Central memory CD8-positive, alpha-beta T cell (primary cell): ENCODE measurements around the gene RHOA.
"Not testable (repeated sequence)": the region's sequence is repeated elsewhere in the genome, so short reads cannot be mapped to it uniquely, and the experiment has no call there.

Source experiments
- ATAC-seq: fragments of 150-1000 bp; cut with Tn5 transposase; replicated peaks from 2 replicates; pipeline ENCODE4 v1.10.0; 2022; ENCODE audit warnings: mild to moderate bottlenecking, moderate FRiP score, moderate number of reproducible peaks; ENCODE audit not compliant: poor library complexity, severe bottlenecking; ENCODE audit errors: extremely low read depth
- DNase-seq, 2 donors: peaks; one replicate each; pipeline ENCODE4 v3.0.0; 2021; ENCODE audit warnings: low spot score in 2 of 2
- H3K27ac Mint-ChIP-seq: one replicate; pipeline ENCODE4 v1.8.0; 2022; ENCODE audit warnings: low read depth, mild to moderate bottlenecking, moderate library complexity, mixed read lengths
- H3K27me3 Mint-ChIP-seq: one replicate; pipeline ENCODE4 v1.8.0; 2022; ENCODE audit warnings: mixed read lengths
- H3K36me3 Mint-ChIP-seq: one replicate; pipeline ENCODE4 v1.8.0; 2022; ENCODE audit warnings: mild to moderate bottlenecking, moderate library complexity, mixed read lengths; ENCODE audit not compliant: insufficient read depth
- H3K4me1 Mint-ChIP-seq: one replicate; pipeline ENCODE4 v1.8.0; 2022; ENCODE audit warnings: mixed read lengths
- H3K4me3 Mint-ChIP-seq: one replicate; pipeline ENCODE4 v1.8.0; 2022; ENCODE audit warnings: mild to moderate bottlenecking, moderate library complexity, mixed read lengths
- H3K9me3 Mint-ChIP-seq: one replicate; pipeline ENCODE4 v1.8.0; 2022; ENCODE audit warnings: mixed read lengths

The RHOA gene

DNA sequence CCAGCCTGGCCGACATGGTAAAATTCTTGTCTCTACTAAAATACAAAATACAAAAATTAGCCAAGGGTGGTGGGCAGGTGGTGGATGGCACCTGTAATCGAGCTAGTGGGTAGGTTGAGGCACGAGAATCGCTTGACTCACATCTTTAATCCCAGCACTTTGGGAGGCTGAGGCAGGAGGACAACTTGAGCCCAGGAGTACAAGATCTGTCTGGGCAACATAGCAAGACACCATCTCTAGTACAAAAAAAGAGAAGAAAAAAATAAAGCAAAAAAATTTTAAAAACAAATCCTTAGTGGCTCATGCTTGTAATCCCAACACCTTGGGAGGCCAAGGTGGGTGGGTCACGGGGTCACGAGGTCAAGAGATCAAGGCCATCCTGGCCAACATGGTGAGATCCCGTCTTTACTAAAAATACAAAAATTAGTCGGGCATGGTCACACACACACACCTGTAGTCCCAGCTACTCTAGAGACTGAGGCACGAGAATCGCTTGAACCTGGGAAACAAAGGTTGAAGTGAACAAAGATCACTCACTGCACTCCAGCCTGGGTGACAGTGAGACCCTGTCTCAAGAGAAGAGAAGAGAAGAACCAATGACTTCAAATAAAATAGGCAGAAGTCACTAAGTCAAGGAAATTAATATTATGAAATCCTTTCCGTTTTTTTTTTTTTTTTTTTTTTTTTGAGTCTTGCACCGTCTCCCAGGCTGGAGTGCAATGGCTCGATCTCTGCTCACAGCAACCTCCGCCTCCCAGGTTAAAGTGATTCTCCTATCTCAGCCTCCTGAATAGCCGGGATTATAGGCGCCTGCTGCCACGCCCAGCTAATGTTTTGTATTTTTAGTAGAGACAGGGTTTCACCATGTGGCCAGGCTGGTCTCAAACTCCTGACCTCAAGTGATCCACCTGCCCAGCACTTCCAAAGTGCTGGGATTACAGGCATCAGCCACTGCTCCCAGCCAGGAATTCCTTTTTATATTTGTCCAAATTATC, 4.9 kb downstream of the RHOA start:
- Mint-ChIP-seq H3K9me3 (no peaks in the 10 kb centered on the region), H3K4me3 (peak overlapping the region; percentile 33), H3K4me1 (peaks cover 48% of the 10 kb centered on the region), H3K27ac (peak overlapping the region; percentile 50), H3K36me3 (peaks cover 18% of the 10 kb centered on the region), H3K27me3 (no peaks in the 10 kb centered on the region)
- ATAC-seq (no peak), DNase-seq (no peak)

GRCh38 chr3:49405570-49405969, 6.2 kb downstream of the RHOA start:
- ATAC-seq, H3K27me3 Mint-ChIP-seq, H3K4me3 Mint-ChIP-seq, DNase-seq, H3K27ac Mint-ChIP-seq, H3K9me3 Mint-ChIP-seq: not testable (repeated sequence)
- peaks cover 50% of the 10 kb centered on the region for H3K4me1 Mint-ChIP-seq
- peaks cover 19% of the 10 kb centered on the region for H3K36me3 Mint-ChIP-seq

- H3K4me1 Mint-ChIP-seq = peaks cover 50% of the 10 kb centered on the region
- peaks cover 27% of the 10 kb centered on the region for H3K36me3 Mint-ChIP-seq
- no peaks in the 10 kb centered on the region for H3K9me3 Mint-ChIP-seq
- H3K27ac Mint-ChIP-seq = no peak overlapping the region
- DNase-seq (no peak), ATAC-seq (no peak)
- no peaks in the 10 kb centered on the region for H3K27me3 Mint-ChIP-seq
- H3K4me3 Mint-ChIP-seq = peak overlapping the region; percentile 25
Observed at GRCh38 chr3:49403891-49404290, 7.9 kb downstream of the RHOA start.

DNA sequence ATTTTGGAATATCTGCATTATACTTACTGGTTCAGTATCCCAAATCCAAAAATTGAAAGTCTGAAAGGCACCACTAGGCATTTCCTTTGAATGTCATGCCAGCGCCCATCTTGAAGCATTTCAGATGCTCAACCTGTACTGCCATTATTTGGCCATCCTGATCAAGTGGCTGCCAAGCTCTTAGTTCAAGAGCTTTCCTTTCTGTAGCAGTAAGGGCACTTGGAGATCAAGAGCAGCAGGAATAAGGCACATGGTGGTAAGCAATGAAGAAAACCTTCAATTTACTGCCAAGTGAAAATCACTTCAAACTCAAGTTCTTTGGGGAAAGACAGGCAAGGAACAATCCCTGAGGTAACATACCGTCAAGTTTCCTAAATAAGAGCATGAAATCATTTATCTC, 10.0 kb downstream of the RHOA start:
- no peak for ATAC-seq

GRCh38 chr3:49399461-49399860, 12.3 kb downstream of the RHOA start:
- Mint-ChIP-seq H3K27me3 (no peaks in the 10 kb centered on the region), H3K27ac (peak overlapping the region; percentile 70), H3K4me3 (no peak overlapping the region)

More for the DNA sequence above, 10.0 kb downstream of the RHOA start:
- peaks cover 37% of the 10 kb centered on the region for H3K36me3 Mint-ChIP-seq
- no peaks in the 10 kb centered on the region for H3K9me3 Mint-ChIP-seq
- no peak overlapping the region for H3K27ac Mint-ChIP-seq
- H3K4me1 Mint-ChIP-seq = peaks cover 55% of the 10 kb centered on the region
- H3K4me3 Mint-ChIP-seq = no peak overlapping the region
- DNase-seq = no peak
- H3K27me3 Mint-ChIP-seq = no peaks in the 10 kb centered on the region

DNA sequence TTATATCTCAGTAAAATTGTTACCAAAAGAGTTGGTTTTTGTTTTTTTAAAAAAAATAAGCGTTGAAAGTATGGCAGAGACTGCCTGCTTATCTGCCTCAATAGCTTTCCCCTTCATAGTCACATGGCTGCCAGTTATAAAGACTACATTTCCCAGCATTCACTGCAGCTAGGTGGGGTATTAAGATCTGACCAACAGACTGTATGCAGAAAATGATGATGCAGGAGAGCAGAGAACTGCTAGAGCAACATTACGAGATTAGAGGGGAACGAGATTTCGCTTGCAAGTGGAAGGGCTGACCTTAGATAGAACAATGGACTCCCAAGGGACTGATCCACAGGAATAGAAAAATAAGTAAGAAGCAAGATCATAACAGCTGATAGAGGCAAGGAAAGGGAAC, 14.3 kb downstream of the RHOA start:
- ATAC-seq (no peak), DNase-seq (no peak)
- Mint-ChIP-seq H3K9me3 (no peaks in the 10 kb centered on the region), H3K27ac (no peak overlapping the region), H3K27me3 (no peaks in the 10 kb centered on the region), H3K4me1 (peaks cover 70% of the 10 kb centered on the region), H3K36me3 (peaks cover 42% of the 10 kb centered on the region), H3K4me3 (peak overlapping the region; percentile 3)

More at GRCh38 chr3:49399461-49399860, 12.3 kb downstream of the RHOA start:
- H3K9me3 Mint-ChIP-seq = no peaks in the 10 kb centered on the region
- DNase-seq (no peak), ATAC-seq (no peak)
- H3K36me3 Mint-ChIP-seq = peaks cover 45% of the 10 kb centered on the region
- H3K4me1 Mint-ChIP-seq = peaks cover 54% of the 10 kb centered on the region

DNA sequence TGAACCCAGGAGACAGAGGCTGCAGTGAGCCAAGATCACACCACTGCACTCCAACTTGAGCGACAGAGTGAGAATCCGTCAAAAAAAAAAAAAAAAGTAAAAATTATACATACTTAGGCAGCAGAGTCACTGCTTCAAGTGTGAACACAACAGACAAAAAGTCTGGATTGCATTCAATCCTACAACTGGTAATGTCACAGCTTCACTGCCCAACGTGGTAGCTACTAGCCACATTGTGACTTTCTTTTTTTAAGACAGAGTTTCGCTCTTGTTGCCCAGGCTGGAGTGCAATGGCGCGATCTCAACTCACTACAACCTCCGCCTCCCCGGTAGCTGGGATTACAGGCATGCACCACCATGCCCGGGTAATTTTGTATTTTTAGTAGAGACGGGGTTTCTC, 20.5 kb downstream of the RHOA start:
- H3K36me3 Mint-ChIP-seq = peaks cover 19% of the 10 kb centered on the region
- DNase-seq, H3K27ac Mint-ChIP-seq, H3K27me3 Mint-ChIP-seq, H3K9me3 Mint-ChIP-seq, ATAC-seq, H3K4me3 Mint-ChIP-seq: not testable (repeated sequence)
- peaks cover 54% of the 10 kb centered on the region for H3K4me1 Mint-ChIP-seq

- peak overlapping the region; percentile 44 for H3K27ac Mint-ChIP-seq
- H3K4me1 Mint-ChIP-seq = peaks cover 49% of the 10 kb centered on the region
- no peak for ATAC-seq
- DNase-seq = no peak
- no peaks in the 10 kb centered on the region for H3K9me3 Mint-ChIP-seq
- no peaks in the 10 kb centered on the region for H3K27me3 Mint-ChIP-seq
- peaks cover 7% of the 10 kb centered on the region for H3K36me3 Mint-ChIP-seq
- no peak overlapping the region for H3K4me3 Mint-ChIP-seq
Observed at GRCh38 chr3:49389297-49389696, 22.5 kb downstream of the RHOA start.

GRCh38 chr3:49388289-49388820, 23.4 kb downstream of the RHOA start:
- DNase-seq (no peak), ATAC-seq (no peak)
- Mint-ChIP-seq H3K4me1 (peaks cover 52% of the 10 kb centered on the region), H3K36me3 (peaks cover 7% of the 10 kb centered on the region), H3K4me3 (no peak overlapping the region), H3K27ac (peak overlapping the region; percentile 44), H3K27me3 (no peaks in the 10 kb centered on the region), H3K9me3 (no peaks in the 10 kb centered on the region)

DNA sequence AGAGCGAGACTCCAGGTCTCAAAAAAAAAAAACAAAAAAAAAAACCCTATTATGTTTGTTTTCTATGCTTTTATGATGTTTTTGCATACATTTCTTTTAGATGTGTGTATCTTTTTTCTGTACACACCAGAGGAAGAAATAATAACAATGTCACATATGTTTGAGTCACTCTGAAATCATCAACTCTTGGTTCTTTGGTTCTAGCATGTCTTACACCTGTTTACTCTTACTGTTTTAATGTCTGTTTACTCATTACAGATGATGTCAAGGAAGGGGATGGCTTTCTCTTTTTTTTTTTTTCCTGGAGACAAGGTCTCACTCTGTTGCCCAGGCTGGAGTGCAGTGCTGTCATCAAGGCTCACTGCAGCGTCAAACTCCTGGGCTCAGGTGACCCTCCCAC, 24.1 kb downstream of the RHOA start:
- no peak overlapping the region for H3K27ac Mint-ChIP-seq
- ATAC-seq (no peak), DNase-seq (no peak)
- H3K9me3 Mint-ChIP-seq = no peaks in the 10 kb centered on the region
- no peak overlapping the region for H3K4me3 Mint-ChIP-seq
- H3K27me3 Mint-ChIP-seq = no peaks in the 10 kb centered on the region
- H3K4me1 Mint-ChIP-seq = peaks cover 48% of the 10 kb centered on the region
- peaks cover 8% of the 10 kb centered on the region for H3K36me3 Mint-ChIP-seq

DNA sequence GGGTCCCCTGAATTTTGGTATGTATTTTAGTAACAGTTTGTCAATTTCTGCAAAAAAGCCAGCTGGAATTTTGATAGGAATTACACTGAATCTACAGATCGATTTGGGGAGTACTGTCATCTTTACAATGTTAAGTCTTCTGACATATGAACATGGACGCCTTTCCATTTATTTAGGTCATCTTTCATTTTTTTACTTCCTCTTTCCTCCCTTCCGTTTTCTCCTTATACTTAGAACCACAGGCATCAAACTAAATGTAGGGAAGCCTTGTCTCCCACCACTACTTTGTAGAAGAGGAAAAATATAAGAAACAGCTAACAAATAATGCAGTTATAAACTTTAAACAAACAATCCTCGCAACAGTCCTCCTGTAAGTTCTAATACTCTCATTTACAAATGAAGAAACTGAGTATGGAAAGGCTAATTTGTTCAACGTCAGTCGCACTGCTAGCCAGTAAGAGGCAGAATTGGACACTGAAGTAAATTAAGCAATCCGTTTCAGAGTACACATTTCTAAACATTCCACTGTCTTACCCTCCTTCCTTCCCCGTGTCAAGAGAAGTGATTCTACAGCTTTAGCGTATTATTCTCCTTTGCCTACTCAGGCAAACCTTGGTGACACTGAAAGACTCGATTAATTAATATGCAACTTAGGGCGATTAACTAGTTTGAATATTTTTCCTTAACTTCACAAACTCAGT, 25.6 kb downstream of the RHOA start:
- Mint-ChIP-seq H3K36me3 (peaks cover 8% of the 10 kb centered on the region), H3K27ac (peak overlapping the region; percentile 89), H3K9me3 (no peaks in the 10 kb centered on the region), H3K27me3 (no peaks in the 10 kb centered on the region), H3K4me3 (peak overlapping the region; percentile 47), H3K4me1 (peaks cover 45% of the 10 kb centered on the region)
- no peak for DNase-seq
- ATAC-seq = no peak

GRCh38 chr3:49385617-49386016, 26.2 kb downstream of the RHOA start:
- no peak for ATAC-seq
- Mint-ChIP-seq H3K4me3 (no peak overlapping the region), H3K4me1 (peaks cover 48% of the 10 kb centered on the region), H3K36me3 (peaks cover 8% of the 10 kb centered on the region), H3K27ac (peak overlapping the region; percentile 89), H3K9me3 (no peaks in the 10 kb centered on the region), H3K27me3 (no peaks in the 10 kb centered on the region)
- no peak for DNase-seq
